GM21786 (cell line): ENCODE measurements around the gene NUDT14.

Source experiments
- ATAC-seq: cut with Tn5 transposase; IDR thresholded peaks from one replicate; pipeline ENCODE4 v1.9.1; 2021; ENCODE audit not compliant: unreplicated experiment

The NUDT14 gene

GRCh38 chr14:105180592-105181548 is at the start of gene NUDT14:
NUDT14 (minus strand) TSS chr14:105181312; CDS start chr14:105181209, 103 bp downstream.
- ATAC-seq = peak; percentile 47

GRCh38 chr14:105229099-105229655 is 48.1 kb upstream of the NUDT14 start:
- no peak for ATAC-seq

- no peak for ATAC-seq
These were observed 47.5 kb upstream of the NUDT14 start for GRCh38 chr14:105228562-105228961.

- ATAC-seq = no peak
These were observed 46.2 kb upstream of the NUDT14 start for GRCh38 chr14:105227346-105227745.

GRCh38 chr14:105226198-105226597 is 45.1 kb upstream of the NUDT14 start:
- ATAC-seq = no peak

GRCh38 chr14:105224845-105225570 is 43.9 kb upstream of the NUDT14 start:
- ATAC-seq = no peak

GRCh38 chr14:105223770-105224544 is 42.8 kb upstream of the NUDT14 start:
- no peak for ATAC-seq

GRCh38 chr14:105223260-105223659 is 42.1 kb upstream of the NUDT14 start:
- no peak for ATAC-seq

GRCh38 chr14:105221598-105222178 is 40.6 kb upstream of the NUDT14 start:
- no peak for ATAC-seq

- no peak for ATAC-seq
These were observed 39.8 kb upstream of the NUDT14 start for GRCh38 chr14:105220699-105221597.

- no peak for ATAC-seq
These were observed 38.6 kb upstream of the NUDT14 start for GRCh38 chr14:105219753-105220152.

GRCh38 chr14:105219043-105219612 is 38.0 kb upstream of the NUDT14 start:
- ATAC-seq = no peak

GRCh38 chr14:105218611-105219010 is 37.5 kb upstream of the NUDT14 start:
- ATAC-seq = no peak

GRCh38 chr14:105217774-105218173 is 36.7 kb upstream of the NUDT14 start:
- no peak for ATAC-seq

- ATAC-seq = no peak
These were observed 35.6 kb upstream of the NUDT14 start for GRCh38 chr14:105216490-105217247.

GRCh38 chr14:105215602-105216001 is 34.5 kb upstream of the NUDT14 start:
- ATAC-seq = no peak

GRCh38 chr14:105214324-105214915 is 33.3 kb upstream of the NUDT14 start:
- no peak for ATAC-seq

- ATAC-seq = no peak
These were observed 32.2 kb upstream of the NUDT14 start for GRCh38 chr14:105213361-105213760.
